Fibroblast of the aortic adventitia (primary cell): ENCODE results near the gene IMPG2. TPM values are rescaled to one million over a fixed set of nuclear protein-coding genes. Genes with fewer than 3 reads are reported as not detected.

ENCODE experiments used
- DNase-seq: peaks from one replicate; pipeline ENCODE4 v3.0.0-alpha.2; 2010; ENCODE audit warnings: low read depth
- H3K4me3 ChIP-seq: 2 replicates; pipeline ENCODE4 v1.5.1; 2011; ENCODE audit warnings: low read depth, mild to moderate bottlenecking, control low read depth, low read length, moderate library complexity
- total RNA-seq: library from RNA; depleted of rRNA; stranded (reverse); fragments of >200 nt; gene quantifications from 2 replicates; pipeline ENCODE4 v1.2.3, GENCODE V29; 2012; ENCODE audit warnings: low replicate concordance
- TF ChIP-seq, protein P1 (sequence below): IDR thresholded peaks from 2 replicates; pipeline ENCODE4 v1.5.1; 2011; ENCODE audit warnings: mild to moderate bottlenecking, low read length, control low read depth, inconsistent platforms; ENCODE audit not compliant: insufficient read depth

Gene IMPG2
- total RNA-seq, 1 donor = 0.45 TPM

DNA sequence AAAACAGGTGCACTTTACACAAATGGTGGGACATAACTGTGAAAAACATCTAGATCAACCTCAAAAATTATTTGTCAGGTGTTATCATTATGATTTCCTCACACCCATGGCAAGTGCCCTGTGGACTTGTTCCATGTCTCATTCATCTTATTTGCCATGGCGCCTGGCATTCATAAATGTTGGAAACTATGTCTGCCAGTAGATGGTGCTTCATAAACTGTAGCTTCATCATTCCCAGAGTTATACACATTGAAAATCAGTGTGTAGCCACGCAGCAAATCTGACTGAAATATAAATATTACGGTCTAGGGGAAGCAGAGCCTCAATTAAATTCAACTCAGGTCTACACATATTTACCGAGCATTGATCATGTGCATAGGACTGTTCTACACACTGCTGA, 90.7 kb downstream of the IMPG2 start:
- TF ChIP-seq, protein P1, sequence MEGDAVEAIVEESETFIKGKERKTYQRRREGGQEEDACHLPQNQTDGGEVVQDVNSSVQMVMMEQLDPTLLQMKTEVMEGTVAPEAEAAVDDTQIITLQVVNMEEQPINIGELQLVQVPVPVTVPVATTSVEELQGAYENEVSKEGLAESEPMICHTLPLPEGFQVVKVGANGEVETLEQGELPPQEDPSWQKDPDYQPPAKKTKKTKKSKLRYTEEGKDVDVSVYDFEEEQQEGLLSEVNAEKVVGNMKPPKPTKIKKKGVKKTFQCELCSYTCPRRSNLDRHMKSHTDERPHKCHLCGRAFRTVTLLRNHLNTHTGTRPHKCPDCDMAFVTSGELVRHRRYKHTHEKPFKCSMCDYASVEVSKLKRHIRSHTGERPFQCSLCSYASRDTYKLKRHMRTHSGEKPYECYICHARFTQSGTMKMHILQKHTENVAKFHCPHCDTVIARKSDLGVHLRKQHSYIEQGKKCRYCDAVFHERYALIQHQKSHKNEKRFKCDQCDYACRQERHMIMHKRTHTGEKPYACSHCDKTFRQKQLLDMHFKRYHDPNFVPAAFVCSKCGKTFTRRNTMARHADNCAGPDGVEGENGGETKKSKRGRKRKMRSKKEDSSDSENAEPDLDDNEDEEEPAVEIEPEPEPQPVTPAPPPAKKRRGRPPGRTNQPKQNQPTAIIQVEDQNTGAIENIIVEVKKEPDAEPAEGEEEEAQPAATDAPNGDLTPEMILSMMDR = no peak
- peak; percentile 21 for DNase-seq
- H3K4me3 ChIP-seq = no peak overlapping the region

DNA sequence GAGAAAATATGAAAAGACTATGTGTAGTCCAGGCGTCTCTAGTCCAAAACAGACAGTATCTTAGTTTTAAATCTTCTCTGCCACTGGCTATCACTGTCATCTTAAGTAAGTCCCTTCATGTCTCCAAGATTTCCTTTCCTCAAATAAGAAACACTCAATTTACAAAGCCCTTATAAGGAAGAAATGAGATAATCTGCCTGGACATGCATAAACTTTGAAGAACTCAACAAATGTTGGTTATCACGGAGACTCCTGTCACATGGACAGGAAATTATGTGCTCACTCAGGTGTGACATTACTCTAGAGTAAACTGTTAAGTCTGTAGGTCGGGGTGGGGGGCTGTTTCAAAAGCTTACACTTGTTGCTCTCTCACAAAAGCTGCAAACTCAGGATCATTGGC, 91.9 kb downstream of the IMPG2 start:
- DNase-seq = no peak
- no peak overlapping the region for H3K4me3 ChIP-seq
- TF ChIP-seq, protein P1 = no peak

DNA sequence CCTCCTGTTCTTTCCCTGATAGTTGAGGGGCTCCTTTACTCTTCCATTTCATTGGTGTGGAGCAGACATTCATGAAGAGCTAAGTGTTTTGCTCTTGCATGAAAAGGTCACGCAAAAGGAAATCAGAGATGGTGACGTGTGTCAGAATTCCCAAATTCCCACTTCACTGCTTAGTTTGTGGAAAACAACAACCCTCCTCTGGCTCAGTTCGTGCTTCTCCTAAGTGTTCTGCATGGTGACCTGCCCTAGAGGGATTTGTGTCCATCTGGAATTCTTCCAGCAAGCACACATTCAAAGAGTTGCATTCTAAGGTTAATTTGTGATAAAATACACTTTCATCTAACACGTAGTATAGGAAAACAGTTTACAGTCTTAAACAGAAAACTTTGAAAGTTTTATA, 95.6 kb downstream of the IMPG2 start:
- DNase-seq = no peak
- TF ChIP-seq, protein P1 = no peak
- no peak overlapping the region for H3K4me3 ChIP-seq

DNA sequence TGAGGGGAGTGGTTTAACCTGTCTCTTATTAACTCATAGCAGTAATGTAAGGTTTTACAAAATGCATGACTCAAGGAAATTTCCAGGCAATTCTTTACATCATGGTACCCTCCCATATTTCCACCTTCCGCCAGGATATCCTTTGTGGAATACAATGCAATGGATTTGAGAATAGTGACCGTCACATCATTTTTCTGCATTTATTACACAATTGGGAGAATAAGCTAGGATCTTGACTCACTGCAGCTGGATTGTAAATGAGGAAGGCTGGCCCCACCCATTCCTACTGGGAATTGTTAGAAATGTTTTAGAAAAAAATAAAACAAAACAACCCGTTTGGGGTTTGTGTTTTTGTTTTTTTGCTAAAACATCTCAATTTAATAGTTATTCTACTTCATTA, 97.4 kb downstream of the IMPG2 start:
- peak; percentile 36 for DNase-seq
- H3K4me3 ChIP-seq = no peak overlapping the region
- TF ChIP-seq, protein P1 = no peak

DNA sequence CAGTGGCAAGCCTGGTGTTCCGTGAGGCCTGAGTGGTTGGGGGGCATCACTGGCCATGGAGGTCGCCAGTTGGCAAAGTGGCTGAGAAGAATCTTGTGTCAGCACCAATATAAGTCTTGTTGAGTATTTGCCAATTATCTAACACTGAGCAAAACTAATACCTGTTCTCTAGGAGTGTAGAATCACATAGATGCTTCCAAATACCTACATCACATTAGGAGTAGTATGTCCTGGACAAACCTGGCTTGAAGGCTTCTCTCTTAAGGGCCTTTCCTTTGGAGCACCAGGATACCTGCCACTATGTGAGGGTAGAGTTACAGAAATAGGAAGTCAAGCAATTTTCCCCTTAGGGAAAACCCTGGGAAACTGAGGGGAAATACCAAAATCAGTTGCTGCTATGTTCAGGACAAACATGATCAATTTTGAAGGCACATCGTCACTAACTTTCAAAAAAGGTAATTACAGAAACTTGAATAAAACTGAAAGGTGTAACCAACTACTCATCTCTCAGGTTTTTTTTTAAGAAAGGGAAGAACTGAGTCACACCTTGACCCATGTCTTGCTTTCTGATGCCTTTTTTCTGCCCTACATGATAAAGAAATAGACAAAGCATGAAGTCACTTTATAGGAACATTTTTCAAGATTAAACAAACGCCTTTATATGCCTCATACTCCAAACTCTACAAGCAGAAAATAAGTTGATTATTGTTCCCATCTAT, 100.4 kb downstream of the IMPG2 start:
- no peak overlapping the region for H3K4me3 ChIP-seq
- TF ChIP-seq, protein P1 = no peak
- no peak for DNase-seq

DNA sequence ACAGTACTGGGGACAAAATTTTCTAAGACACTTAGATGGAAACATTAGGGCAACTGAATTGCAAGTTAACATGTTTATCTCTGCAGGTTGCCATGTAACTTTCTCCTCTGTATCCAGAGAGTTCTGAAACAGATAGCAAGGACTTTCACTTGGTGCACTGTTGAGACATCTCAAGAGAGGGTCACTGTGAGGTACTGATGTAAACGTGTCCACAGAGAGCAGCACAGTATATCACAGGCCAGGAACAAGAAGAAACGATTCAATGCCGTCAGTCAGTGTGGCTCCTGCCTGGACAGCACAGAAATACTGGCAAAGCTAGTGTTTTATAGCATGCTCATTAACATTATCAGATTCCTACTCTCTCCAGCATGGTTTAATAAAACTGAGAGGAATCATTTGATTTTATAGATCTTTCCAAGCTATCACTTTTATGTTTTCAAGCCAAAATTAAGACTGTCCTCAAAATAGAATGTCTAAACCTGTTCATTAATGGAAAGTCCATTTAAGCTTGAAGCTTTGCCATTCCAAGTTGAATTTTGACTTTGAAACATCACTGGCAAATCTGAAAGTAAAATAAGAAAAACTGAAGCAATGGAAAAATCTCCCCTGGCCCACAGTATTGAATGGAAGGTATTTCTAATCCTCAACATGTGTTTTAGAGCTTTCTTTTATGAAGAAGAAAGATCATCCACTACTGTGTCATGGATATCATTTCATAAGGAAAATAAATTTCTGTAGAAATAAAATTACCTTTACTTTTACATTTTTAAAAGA, 102.7 kb downstream of the IMPG2 start:
- no peak for DNase-seq
- H3K4me3 ChIP-seq = no peak overlapping the region
- TF ChIP-seq, protein P1 = no peak
